WTC11 (cell line): Measurements from ENCODE around the gene TKFC.

ENCODE experiments used
- CTCF ChIP-seq: fragments of 200-600 bp; IDR thresholded peaks from 2 replicates; pipeline ENCODE4 v1.8.0; 2022; ENCODE audit warnings: antibody characterized with exemption
- MLX ChIP-seq: sonication (generic); formaldehyde crosslinking; IDR thresholded peaks from 2 replicates; pipeline ENCODE4 v1.8.1; 2023; ENCODE audit warnings: mild to moderate bottlenecking, missing genetic modification reagents, moderate library complexity
- TEAD4 ChIP-seq: sonication (generic); formaldehyde crosslinking; IDR thresholded peaks from 2 replicates; pipeline ENCODE4 v1.8.0; 2022; ENCODE audit warnings: mild to moderate bottlenecking, missing genetic modification reagents
- USF1 ChIP-seq: sonication (generic); formaldehyde crosslinking; IDR thresholded peaks from 2 replicates; pipeline ENCODE4 v1.8.0; 2022; ENCODE audit warnings: mild to moderate bottlenecking, missing genetic modification reagents
- ZBTB43 ChIP-seq: sonication (generic); formaldehyde crosslinking; IDR thresholded peaks from 2 replicates; pipeline ENCODE4 v1.8.1; 2023; ENCODE audit warnings: mild to moderate bottlenecking, missing genetic modification reagents
- ZNF416 ChIP-seq: fragments of 250-450 bp; sonication (Bioruptor Pico); IDR thresholded peaks from 2 replicates; pipeline ENCODE4 v1.9.0; 2021; ENCODE audit warnings: mild to moderate bottlenecking, inconsistent platforms
- ZNF512 ChIP-seq: sonication (generic); formaldehyde crosslinking; IDR thresholded peaks from 2 replicates; pipeline ENCODE4 v1.8.1; 2022; ENCODE audit warnings: missing genetic modification reagents, borderline replicate concordance

GRCh38 chr11:61350336-61350735 is 17.3 kb downstream of the TKFC start:
- TF ChIP-seq TEAD4 (CRISPR knock-in tag) (no peak), MLX (CRISPR knock-in tag) (no peak), ZNF416 (no peak), ZBTB43 (no peak), CTCF (no peak), USF1 (no peak), ZNF512 (no peak)
